GM19395 (cell line): Measurements from ENCODE around the gene GCNA.
"Not testable (repeated sequence)": the region's sequence is repeated elsewhere in the genome, so short reads cannot be mapped to it uniquely, and the experiment has no call there.

ENCODE experiments used
- ATAC-seq: cut with Tn5 transposase; IDR thresholded peaks from one replicate; pipeline ENCODE4 v1.9.1; 2021; ENCODE audit warnings: mild to moderate bottlenecking, moderate library complexity; ENCODE audit not compliant: unreplicated experiment

The GCNA gene

GRCh38 chrX:71558920-71559319, 19.3 kb upstream of the GCNA start:
- ATAC-seq: no peak

- not testable (repeated sequence) for ATAC-seq
Observed at GRCh38 chrX:71559773-71560172, 18.5 kb upstream of the GCNA start.

- ATAC-seq: no peak
Observed at GRCh38 chrX:71563921-71564320, 14.3 kb upstream of the GCNA start.

DNA sequence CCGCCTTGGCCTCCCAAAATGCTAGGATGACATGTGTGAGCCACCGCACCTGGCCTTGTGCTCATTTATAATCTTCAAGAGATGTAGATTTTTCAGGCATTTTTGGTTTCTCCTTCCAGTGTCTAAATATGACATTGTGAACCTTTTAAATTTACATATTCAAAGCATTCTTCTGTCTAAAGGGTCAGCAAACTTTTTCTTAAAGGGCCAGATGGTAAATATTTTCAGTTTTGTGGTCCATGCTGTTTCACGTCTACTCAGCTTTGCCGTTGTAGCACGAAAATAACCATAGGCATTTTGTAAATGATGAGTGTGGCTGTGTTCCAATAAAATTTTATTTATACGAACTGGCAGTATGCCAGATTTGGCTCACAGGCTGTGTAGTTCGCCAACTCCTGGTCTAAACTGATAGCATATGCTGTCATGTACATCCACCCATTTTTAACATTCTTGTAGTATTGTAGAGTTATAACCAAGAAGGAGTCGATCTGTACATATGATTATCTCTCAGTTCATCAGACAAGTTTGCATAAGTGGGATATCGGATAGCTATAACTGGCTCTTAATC, 12.7 kb upstream of the GCNA start:
- no peak for ATAC-seq

- ATAC-seq: not testable (repeated sequence)
Observed at GRCh38 chrX:71571390-71571789, 6.8 kb upstream of the GCNA start.

DNA sequence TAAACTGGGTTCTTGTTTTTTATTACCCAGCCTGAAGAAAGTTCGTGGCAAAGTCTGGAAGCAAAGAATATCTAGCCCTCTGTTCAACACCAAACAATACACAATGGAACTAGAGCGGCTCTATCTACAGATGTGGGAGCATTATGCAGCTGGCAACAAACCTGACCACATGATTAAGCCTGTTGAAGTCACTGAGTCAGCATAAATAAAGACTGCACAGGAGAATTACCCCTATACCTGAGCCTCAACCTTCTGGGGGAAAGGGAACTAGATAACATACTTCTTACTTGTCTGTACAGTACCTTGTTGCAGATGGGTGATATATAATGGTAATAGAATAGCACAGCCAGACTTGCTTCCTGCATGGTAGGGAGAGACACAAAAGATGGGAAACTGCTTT, 4.6 kb upstream of the GCNA start:
- ATAC-seq: no peak

DNA sequence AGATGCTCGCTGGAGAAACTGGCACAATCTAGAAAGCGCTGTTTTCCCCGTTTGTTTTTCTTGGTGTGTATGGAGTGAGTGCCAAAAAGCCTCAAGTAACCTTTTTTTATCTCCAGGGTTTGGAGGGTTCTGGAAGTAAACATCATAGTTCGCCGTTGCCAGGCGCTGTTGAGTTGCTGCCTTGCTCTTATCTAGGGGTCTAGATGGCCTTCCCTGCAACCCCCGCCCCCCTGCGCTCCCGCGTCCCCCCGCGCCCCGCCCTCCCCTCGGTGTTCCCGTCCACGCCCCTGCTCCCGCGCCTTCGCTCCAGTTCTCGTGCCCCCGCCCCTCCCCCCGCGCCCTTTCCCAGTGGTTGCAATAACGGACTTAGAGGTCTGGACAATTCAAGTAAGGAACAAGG, 555 bp upstream of the GCNA start:
- no peak for ATAC-seq

DNA sequence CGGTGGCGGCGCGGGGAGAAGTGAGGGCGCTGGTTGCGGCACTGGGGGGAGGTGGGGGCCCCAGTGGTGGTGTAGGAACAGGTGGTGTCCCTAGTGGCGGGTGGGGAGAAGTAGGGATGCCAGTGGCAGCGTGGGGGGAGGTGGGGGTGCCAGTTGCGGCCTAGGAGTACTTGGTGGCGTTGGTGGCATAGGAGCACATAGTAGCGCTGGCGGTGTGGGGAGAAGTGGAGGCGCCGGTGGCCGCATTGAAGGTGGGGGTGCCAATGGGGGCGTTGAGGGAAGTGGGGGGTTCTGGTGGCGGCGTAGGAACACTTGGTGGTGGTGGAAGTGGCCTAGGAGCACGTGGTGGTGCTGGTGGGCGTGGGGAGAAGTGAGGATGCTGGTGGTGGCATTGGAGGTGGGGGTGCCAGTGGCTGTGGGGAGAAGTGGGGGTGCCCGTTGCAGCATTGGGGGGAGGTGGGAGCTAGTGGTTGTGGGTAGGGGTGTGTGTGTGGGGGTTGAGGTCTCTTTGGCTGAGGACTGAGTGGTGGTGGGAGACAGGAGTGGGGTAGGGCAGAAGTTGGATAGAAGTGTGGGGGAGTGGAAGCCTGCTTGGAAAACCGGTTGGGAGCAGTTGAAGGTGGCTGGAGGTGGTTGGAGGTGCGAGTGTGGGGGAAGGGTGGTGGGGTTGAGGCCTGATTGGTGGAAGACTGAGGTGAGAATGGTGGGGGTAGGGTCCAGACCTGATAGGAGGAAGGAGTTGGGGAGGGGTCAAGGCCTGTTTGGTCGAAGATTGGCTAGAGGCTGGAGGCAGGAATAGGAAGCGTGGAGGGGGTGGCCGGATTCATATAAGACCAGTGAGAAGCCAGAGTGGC, 1.1 kb downstream of the GCNA start:
- ATAC-seq: no peak

DNA sequence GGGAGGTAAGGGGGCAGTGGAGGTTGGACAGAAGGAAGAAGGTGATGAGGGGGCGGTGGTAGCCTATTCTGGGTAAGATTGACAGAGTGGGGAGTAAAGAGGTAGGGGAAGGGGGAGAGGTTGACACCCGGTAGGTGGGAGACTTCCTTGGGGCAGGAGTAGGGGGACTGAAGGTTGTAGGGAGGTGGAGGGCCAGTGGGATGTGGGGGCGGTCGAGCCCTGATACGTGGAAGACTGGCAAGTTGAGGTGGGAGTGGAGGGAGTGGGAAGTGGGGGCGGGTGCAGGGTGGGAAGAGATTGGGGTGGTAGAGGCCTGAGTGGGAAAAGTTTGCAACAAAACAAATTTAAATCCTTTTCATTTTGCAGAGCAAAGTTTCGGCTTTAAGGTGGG, 1.7 kb downstream of the GCNA start:
- no peak for ATAC-seq

DNA sequence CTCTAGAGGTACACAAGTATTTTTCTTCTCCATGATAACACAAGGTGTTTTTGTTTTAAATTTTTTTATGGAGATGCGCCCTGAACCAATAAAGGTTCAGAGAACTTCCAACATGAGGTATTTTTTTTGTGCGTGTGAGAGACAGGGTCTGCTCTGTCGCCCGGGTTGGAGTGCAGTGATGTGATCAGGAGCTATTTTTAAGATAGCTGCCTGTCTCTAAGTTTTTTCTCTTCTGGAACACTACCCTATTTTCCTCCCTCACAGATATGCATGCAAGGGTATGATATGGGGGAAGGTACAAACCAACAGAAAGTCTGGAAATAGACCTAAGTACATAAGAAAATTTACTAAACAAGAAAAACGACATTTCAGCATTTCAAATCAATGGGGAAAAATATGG, 3.0 kb downstream of the GCNA start:
- ATAC-seq: no peak

DNA sequence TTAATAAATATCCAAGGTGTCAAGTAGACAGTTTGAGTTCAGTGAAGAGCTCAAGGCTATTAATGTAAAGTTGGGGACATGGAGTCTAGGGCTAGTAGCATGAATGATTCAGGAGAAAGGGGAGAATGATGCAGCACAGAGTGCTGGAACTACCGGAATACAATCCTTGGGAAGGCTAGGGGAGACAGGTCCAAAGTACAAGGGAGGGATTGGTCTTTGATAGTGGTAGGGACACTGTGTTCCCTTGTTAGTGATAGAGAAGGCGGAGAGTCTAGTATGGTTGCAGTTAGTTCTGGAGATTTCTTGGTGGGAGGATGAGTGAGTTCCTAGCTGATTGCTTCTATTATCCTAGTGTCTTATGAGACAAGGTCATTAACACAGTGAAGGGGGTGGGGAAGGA, 8.7 kb downstream of the GCNA start:
- no peak for ATAC-seq

GRCh38 chrX:71593210-71593609, 15.0 kb downstream of the GCNA start:
- ATAC-seq: not testable (repeated sequence)

GRCh38 chrX:71599965-71600364, 21.7 kb downstream of the GCNA start:
- ATAC-seq: no peak

GRCh38 chrX:71603618-71604017, 25.4 kb downstream of the GCNA start:
- ATAC-seq: no peak

DNA sequence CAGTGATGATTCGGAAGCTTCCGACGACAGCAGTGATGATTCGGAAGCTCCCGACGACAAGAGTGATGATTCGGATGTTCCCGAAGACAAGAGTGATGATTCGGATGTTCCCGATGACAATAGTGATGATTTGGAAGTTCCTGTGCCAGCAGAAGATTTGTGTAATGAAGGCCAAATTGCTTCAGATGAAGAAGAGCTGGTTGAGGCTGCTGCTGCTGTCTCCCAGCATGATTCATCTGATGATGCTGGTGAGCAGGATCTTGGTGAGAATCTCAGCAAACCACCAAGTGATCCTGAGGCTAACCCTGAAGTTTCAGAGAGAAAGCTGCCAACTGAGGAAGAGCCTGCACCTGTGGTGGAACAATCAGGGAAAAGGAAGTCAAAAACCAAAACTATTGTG, 25.9 kb downstream of the GCNA start:
- ATAC-seq: no peak

DNA sequence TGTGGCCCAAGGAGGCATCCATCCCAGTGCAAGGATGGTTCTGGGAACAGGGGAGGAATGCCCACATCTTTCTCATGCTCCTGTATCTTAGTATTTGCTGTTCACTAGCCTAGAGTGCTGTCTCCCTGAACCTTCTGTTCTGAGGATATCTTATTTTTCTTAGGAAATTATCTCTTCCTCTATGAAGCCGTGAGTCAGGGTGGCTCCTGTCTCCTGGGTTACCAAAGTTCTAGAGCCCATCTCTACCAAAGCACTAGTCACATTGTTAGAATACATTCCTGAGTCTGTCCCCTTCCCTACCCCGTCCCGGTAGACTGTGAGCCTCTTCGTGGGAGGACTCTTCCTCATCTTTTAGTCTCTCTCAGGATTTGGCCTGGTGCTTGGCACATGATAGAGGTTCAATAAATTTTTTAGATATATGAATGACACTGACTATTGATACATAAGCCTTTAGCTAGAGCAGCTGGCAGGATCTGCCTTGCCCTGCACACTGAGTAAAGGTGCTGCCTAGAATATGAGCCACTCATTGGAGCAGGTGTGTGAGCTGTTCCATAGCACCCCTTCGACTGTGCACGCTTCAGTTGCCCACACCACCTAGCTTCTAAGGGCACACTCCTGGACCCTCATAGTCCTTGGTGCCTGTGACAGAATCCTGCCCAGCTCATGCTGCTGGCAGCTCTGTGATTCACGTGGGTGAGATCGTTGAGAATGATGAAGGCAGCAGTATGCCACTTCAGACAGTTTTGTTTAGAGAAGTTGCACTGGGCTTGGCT, 26.7 kb downstream of the GCNA start:
- ATAC-seq: no peak

DNA sequence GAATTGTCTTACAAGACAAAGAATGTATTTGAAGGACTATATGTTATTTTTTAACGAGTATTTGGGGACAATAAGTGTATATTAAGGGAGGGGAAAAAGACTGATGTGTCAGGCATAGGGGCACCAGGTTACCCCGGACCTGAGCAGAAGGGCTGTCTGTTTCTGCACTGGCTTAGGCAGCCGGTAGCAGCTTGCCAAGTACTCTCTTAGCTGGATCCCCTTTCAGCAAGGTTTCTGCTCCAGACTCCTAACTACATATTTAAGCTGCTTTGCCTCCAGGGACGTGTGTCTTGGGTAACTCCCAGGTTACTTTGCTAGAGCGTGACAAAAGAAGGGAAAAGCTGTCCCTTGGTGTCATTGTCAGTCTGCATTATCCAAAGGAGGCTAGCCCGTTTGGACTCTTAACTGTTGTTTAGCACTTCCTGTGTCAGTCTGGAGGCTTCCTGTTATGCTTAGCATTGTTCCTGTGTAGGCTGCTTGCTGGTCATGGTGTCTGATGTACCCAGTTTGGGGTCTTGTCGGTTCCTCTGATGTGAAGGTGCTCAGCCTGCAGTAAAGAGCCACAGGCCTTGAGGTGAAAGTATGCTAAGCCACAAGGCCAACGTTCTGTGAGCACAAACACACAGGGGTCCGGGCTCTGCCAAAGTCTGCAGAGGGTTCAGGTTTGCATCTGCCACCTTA, 28.4 kb downstream of the GCNA start:
- ATAC-seq: no peak

DNA sequence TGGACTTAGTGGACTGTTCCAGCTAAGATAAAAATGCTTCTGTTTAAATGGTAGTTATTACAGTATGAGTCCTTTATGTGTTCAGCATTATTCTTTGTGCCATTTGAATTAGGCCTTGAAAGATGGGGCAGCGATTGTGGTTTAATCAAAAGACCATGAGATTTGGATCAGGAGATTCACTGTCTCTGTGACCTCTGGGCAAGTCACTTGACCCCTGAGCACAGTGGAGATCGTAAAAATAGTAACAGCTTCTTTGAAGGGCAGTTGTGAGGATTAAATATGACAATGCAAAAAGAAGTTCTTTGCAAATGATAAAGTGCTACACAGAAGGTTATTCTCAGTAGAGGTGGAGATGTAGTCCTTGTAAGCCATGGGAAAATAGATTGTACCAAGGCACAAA, 29.3 kb downstream of the GCNA start:
- ATAC-seq: no peak

DNA sequence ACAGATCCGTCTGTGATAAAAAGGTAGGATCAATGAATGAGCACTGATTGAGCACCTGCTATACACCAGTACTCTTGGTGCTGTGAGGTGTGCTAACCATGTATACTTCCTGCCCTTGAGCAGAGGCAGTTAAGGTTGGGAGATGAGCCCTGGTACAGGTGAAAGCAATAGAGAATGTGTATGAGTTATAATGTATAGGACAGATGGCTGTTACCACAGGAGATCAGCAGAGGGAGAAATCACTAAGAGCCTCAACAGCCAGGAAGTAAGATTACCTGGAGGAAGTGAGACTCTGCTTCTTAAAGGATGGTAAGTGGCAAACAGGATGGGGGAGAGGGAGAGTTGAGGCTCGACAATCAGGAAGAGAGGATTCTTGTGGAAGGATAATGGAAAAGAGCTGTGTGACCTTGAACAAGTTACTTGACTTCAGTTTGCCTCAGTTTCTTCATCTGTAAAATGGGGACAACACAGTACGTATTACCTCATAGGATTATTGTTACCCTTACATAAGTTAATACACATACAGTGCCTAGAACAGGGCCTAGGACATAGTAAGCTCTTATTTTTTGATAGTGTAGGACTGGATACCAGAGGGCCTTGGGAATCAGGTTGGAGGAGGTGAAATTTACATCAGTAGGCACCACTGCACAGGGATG, 31.0 kb downstream of the GCNA start:
- no peak for ATAC-seq

DNA sequence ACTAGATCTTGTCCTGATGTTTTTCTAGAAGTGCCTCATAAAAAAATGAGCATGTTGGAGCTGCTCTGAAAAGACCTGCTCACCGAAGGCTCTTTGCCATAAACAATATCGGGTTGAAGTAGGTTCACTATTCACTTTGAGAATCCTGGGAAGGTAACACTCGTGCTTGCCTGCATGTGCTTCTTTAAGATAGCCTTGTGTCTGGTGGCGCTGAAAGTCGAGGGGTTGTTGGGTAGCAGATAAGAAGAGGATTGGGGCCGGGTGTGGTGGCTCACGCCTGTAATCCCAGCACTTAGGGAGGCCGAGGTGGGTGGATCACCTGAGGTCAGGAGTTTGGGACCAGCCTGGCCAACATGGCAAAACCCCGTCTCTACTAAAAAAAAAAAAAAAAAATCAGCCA, 33.5 kb downstream of the GCNA start:
- not testable (repeated sequence) for ATAC-seq

DNA sequence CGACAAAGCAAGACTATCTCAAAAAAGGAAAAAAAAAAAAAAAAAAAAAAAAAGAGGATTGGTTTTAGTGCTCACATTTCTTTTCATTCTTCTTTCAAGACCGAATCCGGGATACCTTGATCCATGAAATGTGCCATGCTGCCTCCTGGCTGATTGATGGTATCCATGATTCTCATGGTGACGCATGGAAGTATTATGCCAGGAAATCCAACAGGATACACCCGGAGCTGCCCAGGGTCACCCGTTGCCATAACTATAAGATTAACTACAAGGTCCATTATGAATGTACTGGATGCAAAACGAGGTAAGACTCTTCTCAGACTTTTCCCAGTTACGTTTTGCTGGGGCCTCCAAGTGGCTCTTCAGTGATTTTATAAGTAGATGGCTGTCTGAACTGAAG, 34.0 kb downstream of the GCNA start:
- ATAC-seq: no peak
